Hindlimb muscle (tissue), 1 donor: ENCODE measurements around the gene DNAAF5. TPM values are rescaled to one million over a fixed set of nuclear protein-coding genes. Genes with fewer than 3 reads are reported as not detected.

Source experiments
- DNase-seq: peaks from one replicate; pipeline ENCODE4 v3.0.0-alpha.2; 2013
- polyA plus RNA-seq: library from polyadenylated mRNA; unstranded; fragments of 120-200 nt; gene quantifications from one replicate; pipeline ENCODE4 v1.2.1, GENCODE V29; 2013; ENCODE audit not compliant: insufficient read length

Gene DNAAF5
- polyA plus RNA-seq, 1 donor: 31.6 TPM

DNA sequence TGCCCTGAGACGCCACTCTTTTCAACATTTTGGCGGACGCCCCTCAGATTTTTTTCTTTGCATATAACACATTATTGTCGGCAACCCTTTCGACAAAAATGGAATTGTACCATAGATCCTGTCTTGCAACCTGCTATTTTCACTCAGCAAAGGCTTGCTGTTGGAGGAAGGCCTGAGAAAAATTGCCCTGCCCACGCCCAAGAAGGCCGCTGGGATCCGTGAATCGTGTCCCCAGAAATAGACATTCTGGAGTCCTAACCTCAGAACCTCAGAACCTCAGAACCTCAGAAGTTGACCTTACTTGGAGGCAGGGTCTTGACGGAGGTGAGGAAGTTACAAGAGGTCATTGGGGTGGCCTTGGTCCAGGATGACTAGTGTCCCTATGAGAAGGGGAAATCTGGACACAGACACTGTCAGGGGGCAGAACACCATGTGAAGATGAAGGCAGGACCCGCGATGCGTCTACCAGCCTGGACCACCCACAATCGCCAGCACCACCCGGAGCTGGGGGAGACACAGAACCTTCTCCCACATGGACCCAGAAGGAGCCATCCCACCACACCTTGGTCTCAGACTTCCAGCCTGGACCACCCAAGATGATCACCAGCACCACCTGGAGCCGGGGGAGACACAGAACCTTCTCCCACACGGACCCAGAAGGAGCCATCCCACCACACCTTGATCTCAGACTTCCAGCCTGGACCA, 19.1 kb upstream of the DNAAF5 start:
- DNase-seq: no peak

DNA sequence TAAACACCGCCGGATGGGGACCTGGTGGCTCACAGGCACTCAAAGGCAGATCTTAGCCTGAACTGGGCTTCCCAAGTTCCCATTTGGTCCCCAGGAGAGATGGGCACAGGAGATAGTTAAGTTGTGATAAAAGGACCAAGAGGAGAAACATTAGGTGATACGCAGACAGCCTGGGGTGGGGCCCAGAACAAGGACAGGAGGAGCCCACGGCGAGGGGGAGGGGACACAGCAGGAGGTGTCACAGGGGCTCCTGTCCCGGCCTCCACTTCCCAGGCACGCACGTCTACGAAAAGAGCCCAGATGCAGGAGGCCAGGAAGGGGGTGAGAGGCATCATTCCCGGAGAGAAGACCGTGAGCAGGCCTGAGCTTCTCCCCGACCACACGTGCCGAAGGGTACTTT, 16.3 kb upstream of the DNAAF5 start:
- no peak for DNase-seq

DNA sequence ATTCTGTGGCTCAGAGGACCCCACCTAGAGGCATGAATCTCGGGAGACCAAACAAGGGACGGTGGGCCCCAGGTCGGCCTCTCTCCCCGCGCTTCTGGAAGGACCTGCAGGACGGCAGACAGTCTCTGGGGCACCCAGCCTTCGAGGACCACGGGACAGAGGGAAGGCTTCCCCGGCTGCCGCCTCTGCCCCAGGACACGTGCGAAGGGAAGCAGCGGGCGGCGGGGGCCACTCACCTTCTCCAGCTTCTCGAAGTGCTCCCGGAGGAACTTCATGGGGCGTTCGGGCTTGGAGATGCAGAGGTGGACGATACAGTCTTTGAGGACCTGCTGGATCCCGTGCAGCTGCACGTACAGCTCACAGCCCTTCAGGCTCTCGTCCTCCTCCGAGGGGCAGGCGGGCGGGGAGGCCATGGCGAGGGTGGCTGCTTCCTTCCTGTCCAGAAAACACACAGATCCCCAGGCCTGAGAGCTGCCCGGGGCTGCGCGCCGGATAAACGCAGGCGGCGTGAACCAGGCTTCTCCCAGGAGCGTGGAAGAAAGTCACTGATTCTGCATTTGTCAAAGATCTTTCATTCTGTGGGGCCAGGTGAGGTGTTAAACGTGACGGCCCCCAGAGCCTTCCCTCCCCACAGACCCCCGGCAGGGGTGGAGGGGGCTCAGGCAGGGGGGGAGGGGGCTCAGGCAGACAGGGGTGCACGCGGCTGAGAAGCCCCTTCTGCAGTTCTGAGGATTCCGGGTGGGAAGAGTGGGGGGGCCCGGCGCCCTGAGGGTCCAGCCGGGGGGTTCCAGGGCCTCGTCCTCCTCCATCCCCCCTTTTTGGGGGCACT, 15.2 kb upstream of the DNAAF5 start:
- peak; percentile 29 for DNase-seq

DNA sequence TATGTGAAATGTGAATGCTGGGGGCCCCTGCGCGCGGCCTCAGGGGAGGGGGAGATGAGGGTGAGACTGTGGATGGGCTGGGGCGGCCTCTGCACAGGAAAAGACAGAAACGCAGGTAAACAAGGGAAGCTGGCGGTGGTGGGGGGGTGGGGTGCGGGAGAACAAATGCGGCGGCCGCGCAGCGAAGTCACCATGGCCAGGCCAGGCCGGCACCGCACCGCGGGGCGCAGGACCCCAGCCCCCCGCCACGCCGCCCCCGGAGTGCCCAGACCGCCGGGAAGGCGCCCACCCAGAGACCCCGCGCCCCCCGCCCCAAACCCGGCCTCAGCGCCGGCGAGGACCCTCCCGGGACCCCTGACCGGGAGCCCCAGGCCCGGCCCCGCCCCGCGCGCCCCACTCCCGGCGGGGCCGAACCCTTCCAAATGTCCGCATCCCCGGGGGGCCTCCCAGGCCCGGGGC, 14.5 kb upstream of the DNAAF5 start:
- DNase-seq: no peak

DNA sequence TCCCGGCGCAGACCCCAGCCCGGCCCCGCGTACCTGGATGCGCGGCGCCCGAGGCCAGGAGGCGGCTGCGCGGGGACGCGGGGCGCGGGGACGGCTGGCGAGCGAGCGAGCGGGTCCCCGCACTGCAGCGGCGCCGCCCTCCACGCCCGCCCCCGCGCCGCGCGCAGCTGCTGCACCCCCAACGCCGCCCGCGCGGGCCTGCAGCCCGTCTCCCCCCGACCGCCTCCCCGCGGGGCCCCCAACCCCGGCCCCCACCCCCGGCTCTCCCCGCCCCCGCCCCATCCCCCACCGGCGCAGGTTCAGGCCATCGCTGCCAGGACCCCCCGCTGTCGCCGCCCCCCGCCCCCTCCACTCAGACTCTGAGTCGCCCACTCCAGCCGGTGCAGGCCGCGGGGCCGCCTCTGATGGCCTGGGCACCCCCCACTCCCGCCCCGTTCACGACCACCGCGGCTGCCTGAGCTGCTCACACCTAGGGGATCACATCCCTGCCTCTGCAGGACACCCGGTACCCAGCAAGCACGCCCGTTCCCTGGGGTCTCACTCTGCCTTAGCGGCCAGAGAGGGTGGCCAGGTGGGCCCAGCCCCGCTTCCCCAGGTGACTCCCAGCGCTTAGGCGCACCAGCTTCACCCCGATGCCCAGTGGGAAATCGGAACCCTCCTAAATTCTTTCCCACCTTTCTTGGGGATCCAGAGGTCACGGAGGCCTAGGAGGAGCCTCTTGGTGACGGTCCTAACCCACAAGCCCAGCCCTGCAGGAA, 13.9 kb upstream of the DNAAF5 start:
- DNase-seq: no peak

DNA sequence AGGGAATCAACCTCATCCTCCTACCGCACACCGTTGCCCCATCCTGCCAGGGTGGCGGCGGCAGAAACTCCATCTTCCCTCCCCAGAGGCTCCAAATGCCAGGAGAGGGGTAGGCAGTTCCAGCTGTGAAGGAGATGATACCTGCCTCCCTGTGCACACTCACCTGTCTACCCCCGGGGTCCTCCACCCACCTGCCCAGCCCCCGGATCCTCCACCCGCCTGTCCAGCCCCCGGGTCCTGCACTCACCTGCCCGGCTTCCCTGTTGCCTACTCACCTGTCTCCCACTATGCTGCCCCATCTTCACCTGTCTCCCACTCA, 13.4 kb upstream of the DNAAF5 start:
- no peak for DNase-seq

DNA sequence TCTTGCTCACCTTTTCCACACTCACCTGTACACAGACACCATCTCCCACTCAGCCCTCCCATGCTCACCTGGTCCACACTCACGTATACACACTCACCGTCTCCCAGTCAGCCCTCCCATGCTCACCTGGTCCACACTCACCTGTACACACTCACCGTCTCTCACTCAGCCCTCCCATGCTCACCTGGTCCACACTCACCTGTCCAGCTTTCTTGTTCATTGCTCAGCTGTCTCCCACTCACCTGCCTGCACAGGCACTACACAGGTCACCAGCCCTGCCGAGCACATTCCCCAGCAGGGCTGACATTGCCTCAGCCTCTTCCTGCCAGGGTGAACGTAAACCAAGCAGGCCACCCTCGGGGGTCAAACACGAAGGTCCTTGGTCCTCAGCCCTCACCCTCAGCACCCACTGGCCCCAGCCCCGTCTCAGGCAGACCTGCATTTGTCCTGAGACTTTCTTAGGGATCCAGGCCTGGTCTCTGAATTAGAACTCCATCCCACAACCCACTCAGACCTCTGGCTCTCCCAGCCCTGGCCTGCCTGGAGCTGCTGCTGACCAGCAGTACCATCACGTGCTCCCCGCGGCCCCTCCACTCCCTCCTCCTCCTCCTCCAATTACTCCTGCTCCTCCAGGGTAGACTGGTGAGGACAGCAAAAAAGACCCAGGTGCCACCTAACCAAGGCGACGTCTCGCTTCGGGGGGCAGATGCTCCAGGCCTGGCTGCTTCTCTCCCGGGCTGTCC, 12.8 kb upstream of the DNAAF5 start:
- no peak for DNase-seq

DNA sequence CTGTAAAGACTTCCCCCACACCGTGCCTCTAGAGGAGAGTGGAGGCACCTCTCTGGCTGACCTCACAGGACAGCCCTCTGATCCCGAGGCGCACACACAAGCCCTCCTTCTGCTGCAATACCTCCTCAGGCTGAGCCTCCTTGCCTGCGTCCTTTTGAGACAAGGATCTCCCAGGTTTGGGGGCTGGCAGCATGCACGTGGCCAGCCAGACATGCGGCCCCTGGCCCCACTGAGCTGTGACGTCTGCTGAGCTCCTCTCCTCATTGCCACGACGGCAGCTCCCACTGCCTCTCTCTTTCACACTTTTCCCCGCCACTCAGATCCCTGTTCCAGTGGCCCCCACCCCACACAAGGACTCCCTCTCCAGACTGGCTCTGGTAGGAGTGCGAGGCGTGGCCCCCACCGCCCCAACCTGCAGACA, 12.2 kb upstream of the DNAAF5 start:
- DNase-seq: no peak

DNA sequence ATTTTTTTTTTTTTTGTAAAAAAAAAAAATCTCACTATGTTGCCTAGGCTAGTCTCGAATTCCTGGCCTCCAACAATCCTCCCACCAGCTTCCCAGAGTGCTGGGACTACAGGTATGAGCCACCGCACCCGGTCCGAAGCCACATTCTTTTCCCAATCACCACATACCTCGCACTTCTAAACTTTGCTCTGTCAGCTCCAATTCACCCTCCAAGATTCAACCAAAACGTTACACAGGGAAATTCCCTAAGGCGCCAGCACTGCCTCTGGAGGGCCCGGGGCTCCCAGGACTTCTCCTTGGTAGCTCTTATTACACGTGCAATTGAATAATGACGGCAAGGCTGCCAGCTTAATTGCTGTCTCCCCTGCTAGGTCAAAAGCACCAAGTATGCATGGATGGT, 10.3 kb upstream of the DNAAF5 start:
- no peak for DNase-seq

DNA sequence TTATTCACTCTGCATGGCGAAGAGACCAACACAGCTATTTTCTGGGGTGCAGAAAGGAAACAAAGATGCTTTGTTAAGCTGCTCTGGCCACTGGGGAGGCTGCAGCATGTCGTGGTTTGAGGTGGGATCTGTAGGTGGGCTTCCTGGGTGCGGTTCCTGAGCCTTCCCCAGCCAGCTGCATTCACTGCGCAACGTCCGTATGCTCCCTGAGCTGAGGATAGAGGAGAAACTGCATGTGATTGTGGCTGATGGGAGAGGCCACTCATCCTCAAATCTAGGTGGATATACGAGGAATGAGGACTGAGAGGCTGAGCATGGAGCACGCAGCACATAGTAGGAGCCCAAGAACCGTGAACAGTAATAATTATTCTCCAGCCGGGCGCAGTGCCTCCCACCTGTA, 9.9 kb upstream of the DNAAF5 start:
- no peak for DNase-seq

DNA sequence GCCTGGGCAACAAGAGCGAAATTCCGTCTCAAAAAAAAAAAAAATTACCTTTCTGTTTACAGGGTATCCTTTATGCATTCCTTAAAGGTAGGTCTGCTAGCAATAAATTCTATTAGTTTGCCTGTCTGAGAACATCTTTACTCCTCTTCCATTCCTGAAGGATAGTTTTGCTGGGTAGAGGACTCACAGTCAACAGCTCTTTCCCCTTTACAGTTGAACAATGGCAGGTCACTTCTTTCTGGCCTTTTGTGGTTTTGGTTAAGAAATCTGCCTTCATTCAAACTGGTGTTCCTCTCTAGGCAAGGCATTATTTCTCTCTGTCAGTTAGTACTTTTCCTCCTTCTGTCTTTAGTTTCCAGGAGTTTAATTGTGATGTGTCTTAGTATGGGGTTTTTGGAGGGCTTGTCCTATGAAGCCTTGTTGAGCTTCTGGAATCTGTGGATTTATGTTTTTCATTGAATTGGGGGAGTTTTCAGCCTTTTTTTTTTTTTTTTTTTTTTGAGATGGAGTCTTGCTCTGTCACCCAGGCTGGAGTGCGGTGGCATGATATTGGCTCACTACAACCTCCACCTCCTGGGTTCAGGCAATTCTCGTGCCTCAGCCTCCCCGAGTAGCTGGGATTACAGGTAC, 4.8 kb upstream of the DNAAF5 start:
- DNase-seq: no peak

DNA sequence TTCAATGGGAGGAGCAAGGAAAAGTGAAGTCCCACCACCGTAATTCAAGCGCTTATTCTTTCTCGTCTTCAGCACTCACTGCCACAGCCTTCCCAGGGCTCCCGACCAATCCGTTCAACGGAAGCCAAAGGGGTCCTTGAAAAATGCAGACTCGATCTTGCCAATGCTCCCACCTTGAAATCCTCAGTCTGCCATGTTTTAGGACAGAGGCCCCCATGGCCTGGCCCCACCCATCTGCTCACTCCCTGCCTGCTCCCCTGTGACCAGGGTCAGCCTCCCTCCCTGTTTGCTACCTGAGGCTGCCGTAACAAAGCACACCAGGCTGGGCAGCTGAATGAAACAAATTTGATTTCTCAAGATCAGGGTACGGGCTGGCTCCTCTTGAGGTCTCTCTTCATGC, 3.0 kb upstream of the DNAAF5 start:
- no peak for DNase-seq

DNA sequence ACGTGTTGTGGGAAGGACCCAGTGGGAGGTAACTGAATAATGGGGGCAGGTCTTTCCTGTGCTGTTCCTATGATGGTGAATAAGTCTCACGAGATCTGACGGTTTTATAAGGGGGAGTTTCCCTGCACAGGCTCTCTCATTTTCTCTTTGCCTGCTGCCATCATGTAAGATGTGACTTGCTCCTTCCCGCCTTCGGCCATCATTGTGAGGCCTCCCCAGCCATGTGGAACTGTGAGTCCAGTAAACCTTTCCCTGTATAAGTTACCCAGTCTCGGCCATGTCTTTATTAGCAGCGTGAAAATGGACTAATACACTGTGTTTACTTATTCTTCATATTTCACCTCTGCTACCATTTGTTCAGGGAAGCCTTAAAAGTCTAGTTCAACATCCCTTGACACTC, 2.2 kb upstream of the DNAAF5 start:
- DNase-seq: no peak

DNA sequence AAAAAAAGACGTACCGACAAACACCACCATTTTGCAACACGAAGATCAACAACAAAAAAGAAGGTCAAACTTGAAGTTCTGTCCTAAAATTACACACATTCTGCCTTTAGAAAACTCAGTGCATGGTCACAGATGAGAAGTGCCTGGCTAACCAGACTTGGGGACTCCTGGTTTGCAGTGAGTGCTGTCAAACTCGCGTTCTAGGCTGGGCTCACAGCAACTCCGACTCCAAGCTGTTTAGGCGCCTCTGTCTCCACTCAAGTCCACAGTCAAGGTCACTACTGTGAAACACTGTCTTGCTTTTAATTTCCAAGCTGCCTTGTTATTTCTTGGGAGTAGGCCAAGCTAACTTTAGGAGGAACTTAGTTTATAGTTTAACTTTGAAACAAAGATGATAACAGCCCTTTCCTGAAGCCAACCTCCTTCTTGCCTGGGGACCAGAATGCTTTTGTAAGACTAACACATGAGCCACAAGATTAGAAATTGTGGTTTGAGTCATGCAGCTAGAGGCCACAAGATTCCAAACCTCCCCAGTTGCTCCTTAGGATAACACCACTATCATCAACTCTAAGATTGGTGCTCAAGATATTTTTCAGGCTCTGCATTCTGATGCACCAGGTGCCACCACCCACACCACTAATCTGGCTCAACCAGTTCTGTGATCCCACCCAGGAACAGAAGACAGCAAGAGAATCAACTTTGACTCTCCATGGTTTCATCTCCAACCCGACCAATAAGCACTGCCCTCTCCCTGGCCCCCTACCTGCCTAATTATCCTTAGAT, 1.1 kb upstream of the DNAAF5 start:
- DNase-seq: no peak

DNA sequence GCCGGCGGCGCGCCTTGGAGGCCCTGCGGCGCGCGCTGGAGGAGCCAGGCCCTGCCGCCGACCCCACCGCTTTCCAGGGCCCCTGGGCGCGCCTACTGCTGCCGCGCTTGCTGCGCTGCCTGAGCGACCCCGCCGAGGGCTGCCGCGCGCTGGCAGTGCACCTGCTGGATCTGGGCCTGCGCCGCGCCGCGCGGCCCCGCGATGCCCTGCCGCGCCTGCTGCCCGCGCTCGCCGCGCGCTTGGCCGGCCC, 280 bp downstream of the DNAAF5 start:
- DNase-seq: no peak

DNA sequence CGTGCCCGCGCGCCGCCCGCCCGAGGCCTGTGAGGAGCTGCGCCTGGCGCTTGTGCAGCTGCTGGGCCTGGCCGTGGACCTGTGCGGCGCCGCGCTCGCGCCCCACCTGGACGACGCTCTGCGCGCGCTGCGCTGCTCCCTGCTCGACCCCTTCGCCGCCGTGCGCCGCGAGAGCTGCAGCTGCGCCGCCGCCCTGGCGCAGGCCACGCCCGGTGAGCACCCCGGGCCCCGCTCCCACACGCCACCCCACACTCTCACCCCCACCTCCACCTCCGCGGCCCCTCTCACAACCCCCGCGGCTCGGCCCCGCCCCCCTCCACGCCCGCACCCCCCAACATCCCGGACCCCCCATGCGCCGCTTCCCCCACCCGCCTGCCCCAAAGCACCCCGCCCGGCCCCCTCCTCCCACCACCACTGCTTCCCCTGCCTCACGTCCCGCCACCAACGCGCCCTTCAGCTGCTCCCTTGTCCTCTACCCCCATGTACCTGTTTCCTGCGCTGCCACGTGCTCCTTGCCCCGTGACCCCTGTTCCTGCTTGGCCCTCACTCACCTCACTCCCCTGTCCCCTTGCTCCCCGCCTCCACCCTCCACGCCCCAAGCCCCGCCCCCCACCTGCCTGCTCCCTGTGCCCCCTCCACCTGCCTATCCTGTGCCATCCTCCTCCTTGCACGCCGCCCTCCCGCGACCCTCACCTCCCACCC, 756 bp downstream of the DNAAF5 start, which contains the start of gene PRKAR1B:
Gene PRKAR1B (minus strand): TSS at position 178 of the 702 bp plus-strand sequence. CDS start 15,776 bp downstream, outside the sequence.
- no peak for DNase-seq

DNA sequence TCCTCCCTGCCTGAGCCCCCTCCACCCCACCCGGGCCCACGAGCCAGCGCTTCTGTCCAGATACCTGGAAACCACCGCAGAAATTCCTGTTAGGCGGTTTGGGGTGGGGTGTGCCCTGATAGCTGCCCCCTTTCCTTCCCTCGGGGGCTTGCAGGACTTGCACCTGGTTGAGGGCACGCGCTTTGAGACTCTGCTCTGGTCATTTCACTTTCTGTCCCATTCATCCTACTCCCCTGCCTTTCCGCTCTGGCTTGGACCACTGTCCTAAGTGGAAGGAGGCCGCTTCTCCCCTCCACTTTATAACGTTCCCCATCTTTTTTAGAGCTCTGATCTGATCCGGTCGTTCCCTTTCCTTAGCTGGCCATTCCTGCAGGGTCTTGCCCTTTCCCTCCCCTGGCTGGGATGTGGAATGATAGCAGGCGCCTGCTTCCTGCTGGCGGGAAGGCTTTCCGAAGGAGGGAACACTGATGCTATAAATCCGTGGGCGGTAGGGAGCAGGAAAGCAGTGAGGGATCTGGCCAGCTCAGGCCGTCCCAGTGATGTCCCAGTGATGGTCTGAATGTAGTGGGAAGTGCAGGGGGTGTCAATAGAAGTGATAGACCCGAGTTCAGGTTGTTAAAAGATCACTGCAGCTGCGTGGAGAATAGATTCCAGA, 1.4 kb downstream of the DNAAF5 start:
- no peak for DNase-seq

DNA sequence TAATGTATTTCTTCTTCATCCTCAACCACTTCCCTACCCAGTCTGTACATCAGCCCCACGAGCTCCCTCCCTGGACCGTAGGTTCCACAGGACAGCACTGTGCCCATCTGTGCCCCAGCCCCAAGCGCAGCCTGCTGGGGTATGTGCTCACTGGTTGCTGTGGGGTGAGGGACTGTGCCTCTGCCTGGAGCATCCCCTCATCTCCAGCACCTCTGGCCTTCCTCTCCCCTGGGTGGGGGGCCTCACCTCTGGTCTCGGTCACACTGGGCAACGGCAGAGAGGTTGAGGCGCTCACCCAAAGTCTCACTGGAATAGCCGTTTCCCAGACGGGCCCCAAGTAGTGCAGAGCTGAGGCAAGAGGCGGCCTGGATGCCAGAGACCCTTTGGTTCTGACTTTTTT, 2.1 kb downstream of the DNAAF5 start:
- DNase-seq: no peak

DNA sequence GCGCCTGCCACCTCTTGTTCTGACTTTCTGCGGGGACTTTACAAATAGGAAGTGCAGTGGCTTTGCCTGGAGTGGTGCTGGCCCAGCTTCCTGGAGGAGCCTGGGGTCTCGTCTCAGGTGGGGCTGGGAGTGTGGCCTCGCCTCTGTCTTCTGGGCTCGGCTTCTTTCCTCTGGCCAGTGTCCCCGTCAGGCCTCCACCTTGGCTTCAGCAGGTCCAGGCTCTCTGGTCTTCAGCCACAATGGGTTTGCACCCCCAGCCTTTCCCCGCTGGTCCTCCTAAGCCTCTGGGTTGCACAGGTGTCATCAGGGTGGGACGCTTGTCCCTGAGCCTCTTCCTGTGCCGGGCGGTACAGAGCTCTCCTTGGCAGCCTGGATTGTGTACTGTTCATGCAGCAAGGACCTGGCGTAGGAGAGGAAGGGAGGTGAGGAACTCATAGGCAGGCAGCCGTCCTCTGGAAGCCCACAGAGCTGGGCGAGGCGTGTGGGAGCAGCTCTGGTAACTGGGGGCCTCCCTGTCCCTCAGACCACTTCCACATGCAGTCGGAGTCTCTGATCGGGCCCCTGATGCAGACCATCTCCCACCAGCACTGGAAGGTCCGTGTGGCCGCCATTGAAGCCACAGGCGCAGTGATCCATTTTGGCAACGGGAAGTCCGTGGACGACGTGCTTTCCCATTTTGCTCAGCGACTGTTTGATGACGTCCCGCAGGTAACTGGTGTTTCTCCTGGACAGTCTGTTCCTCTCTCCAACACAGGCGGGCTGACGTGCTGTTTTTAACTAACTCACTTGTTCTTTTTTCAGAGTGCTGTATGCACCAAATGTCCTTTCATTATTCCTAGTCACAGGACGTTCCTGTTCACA, 2.9 kb downstream of the DNAAF5 start:
- DNase-seq: no peak
